AG09309 (cell line): ENCODE results near the gene ARHGAP26.

Experiments used
- DNase-seq: peaks from one replicate; pipeline ENCODE4 v3.0.0-alpha.2; 2010; ENCODE audit warnings: low read depth
- H3K4me3 ChIP-seq: 2 replicates; pipeline ENCODE4 v1.5.1; 2011; ENCODE audit warnings: mild to moderate bottlenecking, low read depth, low read length, moderate library complexity; ENCODE audit not compliant: control insufficient read depth
- TF ChIP-seq, protein P1 (sequence below): IDR thresholded peaks from 2 replicates; pipeline ENCODE4 v1.5.1; 2011; ENCODE audit warnings: mild to moderate bottlenecking, low read depth, low read length, inconsistent platforms; ENCODE audit not compliant: insufficient read depth, control insufficient read depth; ENCODE audit errors: missing control alignments

The ARHGAP26 gene

DNA sequence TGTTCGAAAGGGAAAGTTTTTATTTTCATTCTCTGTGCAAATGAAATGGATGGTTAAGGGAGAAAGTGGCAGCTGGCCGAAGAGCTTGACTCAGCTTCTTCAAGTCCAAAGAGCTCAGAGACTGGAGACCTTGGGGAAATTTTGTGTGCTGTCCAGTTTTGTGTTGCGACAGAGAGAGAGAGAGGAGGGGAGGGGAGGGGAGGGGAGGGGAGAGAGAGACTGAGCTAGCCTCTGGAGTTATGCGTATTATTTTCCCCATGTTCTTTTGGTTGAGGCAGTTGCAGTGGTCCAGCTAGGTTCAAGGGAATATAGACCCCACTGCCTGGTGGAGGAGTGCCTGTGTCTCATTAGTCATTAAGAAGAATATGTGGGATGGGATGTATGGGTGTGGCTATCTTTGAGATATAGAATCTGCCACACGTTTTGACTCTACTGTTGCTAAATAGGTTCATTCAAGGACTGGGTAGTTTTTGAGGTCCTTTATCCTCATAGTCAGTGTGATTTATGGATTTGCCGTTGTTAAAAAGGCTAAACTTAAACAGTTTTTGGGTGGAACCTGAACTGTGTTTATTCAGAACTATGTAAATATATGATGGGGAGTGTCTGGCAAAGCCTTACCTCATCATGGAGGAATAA is 69.7 kb downstream of the ARHGAP26 start:
- no peak for DNase-seq
- H3K4me3 ChIP-seq: no peak overlapping the region
- TF ChIP-seq, protein P1, sequence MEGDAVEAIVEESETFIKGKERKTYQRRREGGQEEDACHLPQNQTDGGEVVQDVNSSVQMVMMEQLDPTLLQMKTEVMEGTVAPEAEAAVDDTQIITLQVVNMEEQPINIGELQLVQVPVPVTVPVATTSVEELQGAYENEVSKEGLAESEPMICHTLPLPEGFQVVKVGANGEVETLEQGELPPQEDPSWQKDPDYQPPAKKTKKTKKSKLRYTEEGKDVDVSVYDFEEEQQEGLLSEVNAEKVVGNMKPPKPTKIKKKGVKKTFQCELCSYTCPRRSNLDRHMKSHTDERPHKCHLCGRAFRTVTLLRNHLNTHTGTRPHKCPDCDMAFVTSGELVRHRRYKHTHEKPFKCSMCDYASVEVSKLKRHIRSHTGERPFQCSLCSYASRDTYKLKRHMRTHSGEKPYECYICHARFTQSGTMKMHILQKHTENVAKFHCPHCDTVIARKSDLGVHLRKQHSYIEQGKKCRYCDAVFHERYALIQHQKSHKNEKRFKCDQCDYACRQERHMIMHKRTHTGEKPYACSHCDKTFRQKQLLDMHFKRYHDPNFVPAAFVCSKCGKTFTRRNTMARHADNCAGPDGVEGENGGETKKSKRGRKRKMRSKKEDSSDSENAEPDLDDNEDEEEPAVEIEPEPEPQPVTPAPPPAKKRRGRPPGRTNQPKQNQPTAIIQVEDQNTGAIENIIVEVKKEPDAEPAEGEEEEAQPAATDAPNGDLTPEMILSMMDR: no peak

DNA sequence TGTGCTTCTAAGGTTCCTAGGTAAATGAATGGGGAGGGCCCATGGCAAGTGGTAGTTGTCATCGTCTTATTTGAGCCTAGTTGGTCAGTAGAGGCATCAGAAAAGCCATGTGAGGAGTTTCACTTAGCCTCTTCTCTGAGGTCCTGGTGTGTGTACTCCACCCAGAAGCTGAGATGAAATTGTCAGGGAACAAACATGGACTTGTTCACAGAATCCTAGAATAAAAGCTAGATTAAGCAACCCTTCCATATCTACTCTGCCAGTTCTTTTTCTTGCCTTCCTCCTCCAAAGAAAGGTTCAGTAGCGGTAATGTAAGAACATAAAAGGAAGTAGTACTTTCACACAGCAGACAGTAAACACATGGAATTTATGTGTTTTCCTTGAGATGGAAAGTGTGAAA is 70.4 kb downstream of the ARHGAP26 start:
- TF ChIP-seq, protein P1: no peak
- H3K4me3 ChIP-seq: no peak overlapping the region
- DNase-seq: no peak

DNA sequence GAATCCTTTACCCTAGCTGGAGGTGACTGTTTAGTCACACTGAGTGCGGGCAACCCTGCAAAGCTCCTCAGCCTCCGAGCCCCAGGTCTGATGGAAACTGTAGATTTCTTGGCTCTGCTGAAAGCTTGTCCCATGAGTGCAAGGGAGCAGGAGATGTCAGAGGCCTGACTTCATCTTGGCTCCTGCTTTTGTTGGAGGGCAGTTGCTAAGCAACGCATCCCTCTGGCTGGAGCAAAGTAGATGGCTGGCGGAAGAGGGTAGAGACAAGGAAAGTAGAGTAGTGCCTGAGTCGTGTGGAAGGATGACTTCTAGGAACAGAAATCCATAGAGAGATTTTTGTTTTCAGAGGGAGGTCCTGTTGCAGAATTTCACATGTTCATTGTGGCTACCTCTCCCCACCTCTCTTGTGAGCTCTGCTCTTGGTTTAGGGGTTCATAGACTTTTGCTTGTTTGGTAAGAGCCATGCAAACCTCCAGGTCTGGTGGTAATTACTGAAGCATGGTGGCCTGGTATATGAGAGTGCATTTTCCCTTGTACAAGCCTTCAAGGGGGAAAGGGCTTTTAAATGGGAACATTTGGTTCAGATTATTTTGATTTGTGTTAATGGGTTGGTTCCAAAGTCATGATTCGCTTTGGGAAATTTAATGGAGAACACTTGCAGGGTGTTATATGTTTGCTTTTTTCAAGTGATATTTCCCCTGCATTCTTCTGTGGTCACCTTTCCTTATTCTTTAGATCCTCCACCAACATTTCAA is 71.5 kb downstream of the ARHGAP26 start:
- TF ChIP-seq, protein P1: no peak
- no peak overlapping the region for H3K4me3 ChIP-seq
- no peak for DNase-seq

DNA sequence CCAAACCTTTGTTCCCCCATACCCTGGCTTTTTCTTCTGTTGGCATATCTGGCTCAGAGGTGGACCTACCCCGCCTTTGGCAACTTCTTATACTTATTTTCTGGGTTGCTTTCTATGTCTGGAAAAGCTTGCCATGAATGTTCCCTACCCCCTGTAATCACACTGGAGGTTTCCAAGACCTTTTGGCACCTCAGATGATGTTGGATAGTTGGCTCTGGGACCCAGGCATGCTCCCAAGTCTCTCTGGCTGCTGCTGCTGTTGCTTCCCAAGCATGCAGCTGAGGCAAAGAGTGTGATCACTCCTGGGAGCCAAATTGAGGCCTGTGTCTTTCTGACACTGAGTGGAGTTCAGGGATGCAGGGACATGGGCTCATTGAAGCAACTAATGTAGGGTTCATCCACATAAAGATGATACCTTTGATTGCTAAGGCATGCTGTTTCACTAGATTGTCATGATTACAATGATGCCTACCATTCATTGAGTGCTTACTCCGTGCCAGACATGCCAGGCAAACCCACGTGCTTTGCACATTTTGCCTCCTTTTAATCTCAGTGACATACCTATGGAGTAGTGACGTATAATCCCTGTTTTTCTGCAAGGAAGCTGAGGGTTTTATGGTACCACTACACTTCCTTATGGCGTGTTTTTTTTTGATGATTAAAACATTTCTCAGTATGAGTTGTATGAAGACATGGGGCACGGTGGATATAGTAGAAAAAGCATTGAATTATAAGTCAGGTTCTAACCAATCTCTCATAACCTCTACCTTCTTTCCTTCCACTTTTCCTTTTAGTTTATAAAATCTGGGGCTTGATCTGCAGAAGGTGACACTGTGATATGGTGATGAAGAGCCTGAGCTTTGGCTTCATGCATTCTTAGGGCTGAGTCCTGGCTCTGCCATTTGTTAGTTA is 73.1 kb downstream of the ARHGAP26 start:
- no peak overlapping the region for H3K4me3 ChIP-seq
- TF ChIP-seq, protein P1: no peak
- no peak for DNase-seq

DNA sequence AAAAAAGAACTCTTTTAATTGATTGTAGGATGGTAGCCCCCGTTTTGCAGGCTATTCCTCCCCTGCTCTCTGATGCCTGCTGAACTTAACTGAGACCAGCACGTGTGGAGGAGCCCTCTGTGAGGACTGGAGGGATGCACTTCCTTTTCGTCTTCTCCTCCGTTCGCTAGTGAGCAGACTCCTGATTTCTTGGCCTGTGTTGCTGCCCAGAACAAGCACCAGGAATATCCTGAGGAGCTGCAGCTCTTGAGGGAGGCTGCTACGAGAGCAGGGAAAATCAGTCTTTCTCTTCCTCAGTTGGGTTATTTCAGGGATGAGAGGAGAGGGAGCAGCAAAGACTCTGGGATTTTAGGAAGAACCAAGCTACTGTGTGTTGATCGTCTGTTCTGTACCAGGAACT is 74.7 kb downstream of the ARHGAP26 start:
- TF ChIP-seq, protein P1: no peak
- DNase-seq: no peak

DNA sequence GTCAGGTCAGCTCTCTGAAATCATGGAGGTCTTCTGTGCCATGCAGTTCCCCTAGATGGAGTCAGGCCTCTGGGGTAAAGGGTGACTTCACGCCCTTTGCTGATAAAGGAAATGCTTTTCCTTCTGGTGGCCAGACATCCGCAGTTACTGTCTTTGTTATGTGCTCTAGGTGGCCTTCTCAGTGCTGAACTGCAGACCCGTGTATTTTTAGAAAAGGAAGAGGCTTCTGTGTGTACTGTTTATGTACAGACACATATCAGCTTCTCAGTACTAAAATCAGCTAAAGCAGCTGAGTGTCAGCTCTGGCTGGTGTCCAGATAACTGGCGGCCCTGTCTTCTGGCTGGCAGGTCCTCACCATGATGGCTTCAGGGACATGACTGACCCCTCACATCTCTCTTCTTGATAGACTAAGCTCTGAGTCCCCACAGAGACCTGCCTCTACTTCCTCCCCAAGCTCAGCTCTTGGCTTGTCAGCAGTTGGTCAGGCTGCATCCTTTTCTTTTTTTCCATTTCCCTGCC is 75.3 kb downstream of the ARHGAP26 start:
- H3K4me3 ChIP-seq: no peak overlapping the region
- TF ChIP-seq, protein P1: no peak
- DNase-seq: no peak

More for the DNA sequence above, 74.7 kb downstream of the ARHGAP26 start:
- H3K4me3 ChIP-seq: no peak overlapping the region
